ENCODE measurements around the gene ELF5. TPM values are rescaled to one million over a fixed set of nuclear protein-coding genes. Genes with fewer than 3 reads are reported as not detected.

Gene ELF5
- total RNA-seq, 1 donor from 2014 or later, result 2.2 TPM

DNA sequence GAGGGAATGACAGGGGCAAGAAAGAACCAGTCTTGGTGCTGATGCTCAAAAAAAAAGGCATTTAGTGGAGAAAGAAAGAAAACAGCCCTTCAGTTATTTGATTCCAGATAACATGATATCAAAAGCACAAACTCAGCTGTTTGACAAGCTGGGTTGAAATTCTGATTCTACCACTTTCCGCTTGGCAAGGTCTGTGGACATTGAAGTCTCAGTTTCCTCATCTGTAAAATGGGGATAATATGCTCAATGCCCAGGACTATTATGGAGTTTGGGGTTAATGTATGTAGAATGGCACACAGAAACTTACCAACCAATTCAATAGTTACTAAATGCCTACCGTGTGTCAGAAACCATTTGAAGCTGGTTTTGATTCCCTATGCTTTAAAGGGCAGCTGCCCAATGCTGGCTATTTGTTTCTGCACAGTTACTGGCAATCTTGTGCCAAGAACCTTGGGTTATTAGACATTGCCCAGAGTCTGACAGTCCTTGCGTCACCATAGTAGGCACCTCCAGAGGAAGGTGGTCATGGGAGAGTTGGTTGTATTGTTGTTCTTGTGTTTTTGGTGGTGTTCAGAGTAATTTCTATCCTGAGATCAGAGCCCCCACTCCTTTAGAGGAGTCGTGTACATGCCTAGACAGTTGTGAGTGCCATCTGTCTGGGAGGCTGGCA, 19.5 kb downstream of the ELF5 start:
- H3K4me3 Mint-ChIP-seq, result no peak overlapping the region
- H3K27me3 Mint-ChIP-seq (ENCODE audit: low read depth), result peaks cover 3% of the 10 kb centered on the region
- no peaks in the 10 kb centered on the region for H3K4me1 Mint-ChIP-seq
- H3K36me3 Mint-ChIP-seq, result no peaks in the 10 kb centered on the region
- H3K9me3 Mint-ChIP-seq, result no peaks in the 10 kb centered on the region
- H3K27ac Mint-ChIP-seq, result no peak overlapping the region
- no peak for DNase-seq (ENCODE audit: low spot score in 2 of 2, unreplicated experiment in 2 of 2)
- TF ChIP-seq, protein P1, sequence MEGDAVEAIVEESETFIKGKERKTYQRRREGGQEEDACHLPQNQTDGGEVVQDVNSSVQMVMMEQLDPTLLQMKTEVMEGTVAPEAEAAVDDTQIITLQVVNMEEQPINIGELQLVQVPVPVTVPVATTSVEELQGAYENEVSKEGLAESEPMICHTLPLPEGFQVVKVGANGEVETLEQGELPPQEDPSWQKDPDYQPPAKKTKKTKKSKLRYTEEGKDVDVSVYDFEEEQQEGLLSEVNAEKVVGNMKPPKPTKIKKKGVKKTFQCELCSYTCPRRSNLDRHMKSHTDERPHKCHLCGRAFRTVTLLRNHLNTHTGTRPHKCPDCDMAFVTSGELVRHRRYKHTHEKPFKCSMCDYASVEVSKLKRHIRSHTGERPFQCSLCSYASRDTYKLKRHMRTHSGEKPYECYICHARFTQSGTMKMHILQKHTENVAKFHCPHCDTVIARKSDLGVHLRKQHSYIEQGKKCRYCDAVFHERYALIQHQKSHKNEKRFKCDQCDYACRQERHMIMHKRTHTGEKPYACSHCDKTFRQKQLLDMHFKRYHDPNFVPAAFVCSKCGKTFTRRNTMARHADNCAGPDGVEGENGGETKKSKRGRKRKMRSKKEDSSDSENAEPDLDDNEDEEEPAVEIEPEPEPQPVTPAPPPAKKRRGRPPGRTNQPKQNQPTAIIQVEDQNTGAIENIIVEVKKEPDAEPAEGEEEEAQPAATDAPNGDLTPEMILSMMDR (IDR thresholded peaks at IDR 0.05; ENCODE audit: unreplicated experiment), result no peak

GRCh38 chr11:34493468-34493867, 20.1 kb downstream of the ELF5 start:
- Mint-ChIP-seq H3K27me3 (ENCODE audit: low read depth) (peaks cover 3% of the 10 kb centered on the region), H3K4me1 (no peaks in the 10 kb centered on the region), H3K27ac (no peak overlapping the region), H3K36me3 (no peaks in the 10 kb centered on the region), H3K4me3 (no peak overlapping the region), H3K9me3 (no peaks in the 10 kb centered on the region)
- TF ChIP-seq, protein P1 (IDR thresholded peaks at IDR 0.05; ENCODE audit: unreplicated experiment), result no peak
- no peak for DNase-seq (ENCODE audit: low spot score in 2 of 2, unreplicated experiment in 2 of 2)

DNA sequence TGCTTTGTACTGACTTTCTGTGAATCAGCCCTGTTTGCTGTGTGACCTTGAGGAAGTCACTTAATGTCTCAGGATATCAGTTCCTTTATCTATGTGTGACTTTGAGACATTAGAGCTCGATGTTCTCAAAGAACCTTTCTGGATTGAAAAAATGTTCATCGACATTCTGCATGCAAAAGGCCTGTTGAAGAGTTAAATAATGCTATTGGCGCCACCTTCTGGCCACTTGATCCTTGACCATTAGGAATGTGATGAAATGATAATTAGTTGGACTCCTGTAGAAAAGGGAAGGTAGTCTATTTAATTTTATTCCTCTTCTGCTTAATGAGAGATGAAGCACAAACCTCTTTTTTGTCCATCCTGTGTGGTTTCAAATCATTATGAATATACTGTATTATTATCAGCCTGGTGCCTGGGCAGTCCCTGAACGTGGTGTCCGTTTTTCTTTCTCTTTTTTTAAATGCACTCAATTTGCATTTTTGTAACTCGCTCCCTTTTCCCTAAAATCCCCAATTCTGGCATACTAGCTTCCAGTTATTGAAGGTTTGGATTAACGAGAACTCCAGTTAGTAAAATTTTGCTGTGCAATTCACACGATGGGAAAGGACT, 20.7 kb downstream of the ELF5 start:
- Mint-ChIP-seq H3K9me3 (no peaks in the 10 kb centered on the region), H3K36me3 (no peaks in the 10 kb centered on the region), H3K27ac (no peak overlapping the region), H3K4me3 (no peak overlapping the region), H3K4me1 (no peaks in the 10 kb centered on the region), H3K27me3 (ENCODE audit: low read depth) (peaks cover 3% of the 10 kb centered on the region)
- TF ChIP-seq, protein P1 (IDR thresholded peaks at IDR 0.05; ENCODE audit: unreplicated experiment), result peak; percentile 73
- DNase-seq (ENCODE audit: low spot score in 2 of 2, unreplicated experiment in 2 of 2), result peak in 1 of 2 experiments; percentile 52

DNA sequence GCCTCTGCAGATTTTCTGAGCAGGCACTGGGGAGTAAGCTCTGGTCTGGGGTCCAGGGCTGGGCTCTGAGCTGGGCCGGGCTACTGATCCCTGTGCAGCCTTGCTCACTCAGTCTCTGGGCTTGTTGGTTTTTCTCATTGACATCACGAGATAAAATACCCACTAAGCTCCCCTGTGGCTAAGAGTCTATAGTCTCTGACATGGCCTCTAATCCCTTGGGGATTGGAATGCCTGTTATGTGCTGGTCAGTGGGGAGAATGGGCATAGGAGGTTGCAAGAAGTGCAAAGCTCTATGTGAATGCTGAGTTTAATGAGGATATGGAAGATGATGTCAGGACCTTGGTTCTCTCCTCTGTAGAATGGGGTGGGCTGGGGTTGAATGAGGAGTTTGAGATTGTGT, 23.3 kb downstream of the ELF5 start:
- H3K9me3 Mint-ChIP-seq, result no peaks in the 10 kb centered on the region
- TF ChIP-seq, protein P1 (IDR thresholded peaks at IDR 0.05; ENCODE audit: unreplicated experiment), result no peak
- H3K36me3 Mint-ChIP-seq, result no peaks in the 10 kb centered on the region
- no peak for DNase-seq (ENCODE audit: low spot score in 2 of 2, unreplicated experiment in 2 of 2)
- H3K27me3 Mint-ChIP-seq (ENCODE audit: low read depth), result peaks cover 3% of the 10 kb centered on the region
- H3K4me1 Mint-ChIP-seq, result no peaks in the 10 kb centered on the region
- H3K4me3 Mint-ChIP-seq, result no peak overlapping the region
- H3K27ac Mint-ChIP-seq, result no peak overlapping the region

- Mint-ChIP-seq H3K27me3 (ENCODE audit: low read depth) (no peaks in the 10 kb centered on the region), H3K4me3 (no peak overlapping the region), H3K27ac (no peak overlapping the region), H3K9me3 (no peaks in the 10 kb centered on the region), H3K4me1 (no peaks in the 10 kb centered on the region), H3K36me3 (no peaks in the 10 kb centered on the region)
- no peak for DNase-seq (ENCODE audit: low spot score in 2 of 2, unreplicated experiment in 2 of 2)
- TF ChIP-seq, protein P1 (IDR thresholded peaks at IDR 0.05; ENCODE audit: unreplicated experiment), result no peak
Measured at GRCh38 chr11:34488855-34489557, 24.6 kb downstream of the ELF5 start.

All from mesothelial cell of epicardium (in vitro differentiated cells).